RWPE1 (cell line): ENCODE measurements around the gene ERAL1.
A peak's percentile ranks its signal among the peaks of the same experiment; 100 is the strongest.
"Not testable (repeated sequence)": the region's sequence is repeated elsewhere in the genome, so short reads cannot be mapped to it uniquely, and the experiment has no call there.

Experiments used
- CTCF ChIA-PET: fragments of 350-600 bp; sonication (Branson Sonifier 250); formaldehyde crosslinking; extraction: SDS; loops from one replicate; lab custom pipeline; 2021; lab: Yijun Ruan, JAX
- POLR2A ChIA-PET: fragments of 400-600 bp; formaldehyde crosslinking; extraction: SDS; loops from one replicate; lab custom pipeline; 2020; ENCODE audit warnings: antibody characterized with exemption; ENCODE audit not compliant: low non-redundant PET; lab: Yijun Ruan, JAX
- DNase-seq: peaks from one replicate; pipeline ENCODE4 v3.0.0; 2012; ENCODE audit warnings: low spot score
- H3K27ac ChIP-seq: fragments of 450-650 bp; 2 replicates; pipeline ENCODE4 v1.5.1; 2017
- CTCF ChIP-seq: fragments of 450-650 bp; conservative IDR thresholded peaks from 2 replicates; pipeline ENCODE4 v1.5.1; 2017; ENCODE audit warnings: low read depth, mild to moderate bottlenecking

ERAL1 gene

GRCh38 chr17:28875848-28876550 lies 21.2 kb downstream of the ERAL1 start:
- no peak for DNase-seq
- POLR2A ChIA-PET = no interaction called here
- no peak overlapping the region for H3K27ac ChIP-seq
- CTCF ChIA-PET = no interaction called here
- TF ChIP-seq CTCF = no peak

- CTCF ChIA-PET, POLR2A ChIA-PET, DNase-seq: not testable (repeated sequence)
- H3K27ac ChIP-seq = peak overlapping the region; percentile 41
Observed at GRCh38 chr17:28877150-28877711, 22.4 kb downstream of the ERAL1 start.

- CTCF ChIA-PET = interaction anchor here (0.5 to 1.6 kb wide), 4 partner anchors 13 to 114 kb away, joined by 3 to 10 read pairs (median 4); no protein-coding TSS in a partner anchor
- POLR2A ChIA-PET = no interaction called here
- TF ChIP-seq CTCF = no peak
- DNase-seq = no peak
- peak overlapping the region; percentile 41; the same call in 1 of the 2 replicates for H3K27ac ChIP-seq
Observed at GRCh38 chr17:28878158-28878910, 23.5 kb downstream of the ERAL1 start.

GRCh38 chr17:28878981-28879380 lies 24.2 kb downstream of the ERAL1 start:
- DNase-seq = peak; percentile 75
- ChIA-PET POLR2A (interaction anchor here (0.6 to 0.7 kb wide), 2 partner anchors 133 to 234 kb away, joined by 3 to 4 read pairs; partner anchors contain the start of gene BLTP2), CTCF (interaction anchor here (0.5 to 1.6 kb wide), 6 partner anchors 13 to 152 kb away, joined by 3 to 10 read pairs (median 4); no protein-coding TSS in a partner anchor)
- no peak; the same call in 1 of the 2 replicates for TF ChIP-seq CTCF
- H3K27ac ChIP-seq = peak overlapping the region; percentile 54

- DNase-seq = no peak
- ChIA-PET CTCF (interaction anchor here (0.6 to 1.6 kb wide), 3 partner anchors 15 to 153 kb away, joined by 4 to 10 read pairs (median 6); no protein-coding TSS in a partner anchor), POLR2A (interaction anchor here (0.5 kb wide), 1 partner anchor 128 kb away, joined by 6 read pairs; no protein-coding TSS in a partner anchor)
- TF ChIP-seq CTCF = no peak
- H3K27ac ChIP-seq = peak overlapping the region; percentile 54
Observed at GRCh38 chr17:28879886-28880571, 25.2 kb downstream of the ERAL1 start.

- no peak for DNase-seq
- CTCF ChIA-PET = no interaction called here
- POLR2A ChIA-PET = no interaction called here
- peak overlapping the region; percentile 54 for H3K27ac ChIP-seq
- no peak for TF ChIP-seq CTCF
Observed at GRCh38 chr17:28880572-28880945, 25.7 kb downstream of the ERAL1 start.
